Measurements from ENCODE around the gene ANKRD23.
A peak's percentile ranks its signal among the peaks of the same experiment; 100 is the strongest.

The ANKRD23 gene

GRCh38 chr2:96815326-96816126 is 28.3 kb downstream of the ANKRD23 start:
- Histone ChIP-seq H3K27ac (peak overlapping the region; percentile 71), H3K4me2 (peak overlapping the region; percentile 87), H3K36me3 (ENCODE audit: insufficient read depth) (no peaks in the 10 kb centered on the region), H3K27me3 (ENCODE audit: insufficient read depth, low read depth) (no peaks in the 10 kb centered on the region), H3K79me2 (ENCODE audit: insufficient read depth, low read depth) (peaks cover 36% of the 10 kb centered on the region), H4K20me1 (ENCODE audit: insufficient read depth) (no peaks in the 10 kb centered on the region), H3K9ac (peak overlapping the region; percentile 57; the same call in 1 of the 2 replicates), H3K4me3 (IDR thresholded peaks at IDR 0.05; ENCODE audit: insufficient read depth, low read depth, low read length) (peak overlapping the region; percentile 84), H3K4me1 (ENCODE audit: low read depth, poor library complexity, severe bottlenecking) (peaks cover 22% of the 10 kb centered on the region), H2AFZ (ENCODE audit: low read depth) (peak overlapping the region; percentile 83)
- TF ChIP-seq, protein P1, sequence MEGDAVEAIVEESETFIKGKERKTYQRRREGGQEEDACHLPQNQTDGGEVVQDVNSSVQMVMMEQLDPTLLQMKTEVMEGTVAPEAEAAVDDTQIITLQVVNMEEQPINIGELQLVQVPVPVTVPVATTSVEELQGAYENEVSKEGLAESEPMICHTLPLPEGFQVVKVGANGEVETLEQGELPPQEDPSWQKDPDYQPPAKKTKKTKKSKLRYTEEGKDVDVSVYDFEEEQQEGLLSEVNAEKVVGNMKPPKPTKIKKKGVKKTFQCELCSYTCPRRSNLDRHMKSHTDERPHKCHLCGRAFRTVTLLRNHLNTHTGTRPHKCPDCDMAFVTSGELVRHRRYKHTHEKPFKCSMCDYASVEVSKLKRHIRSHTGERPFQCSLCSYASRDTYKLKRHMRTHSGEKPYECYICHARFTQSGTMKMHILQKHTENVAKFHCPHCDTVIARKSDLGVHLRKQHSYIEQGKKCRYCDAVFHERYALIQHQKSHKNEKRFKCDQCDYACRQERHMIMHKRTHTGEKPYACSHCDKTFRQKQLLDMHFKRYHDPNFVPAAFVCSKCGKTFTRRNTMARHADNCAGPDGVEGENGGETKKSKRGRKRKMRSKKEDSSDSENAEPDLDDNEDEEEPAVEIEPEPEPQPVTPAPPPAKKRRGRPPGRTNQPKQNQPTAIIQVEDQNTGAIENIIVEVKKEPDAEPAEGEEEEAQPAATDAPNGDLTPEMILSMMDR (conservative IDR thresholded peaks at IDR 0.05; ENCODE audit: low read depth, low read length) = no peak

- H3K9ac ChIP-seq = no peak overlapping the region
- H3K79me2 ChIP-seq (ENCODE audit: insufficient read depth, low read depth) = peaks cover 17% of the 10 kb centered on the region
- peaks cover 14% of the 10 kb centered on the region for H3K4me1 ChIP-seq (ENCODE audit: low read depth, poor library complexity, severe bottlenecking)
- TF ChIP-seq, protein P1 (conservative IDR thresholded peaks at IDR 0.05; ENCODE audit: low read depth, low read length) = no peak
- H3K4me3 ChIP-seq (IDR thresholded peaks at IDR 0.05; ENCODE audit: insufficient read depth, low read depth, low read length) = no peak overlapping the region
- H3K36me3 ChIP-seq (ENCODE audit: insufficient read depth) = no peaks in the 10 kb centered on the region
- no peak overlapping the region for H2AFZ ChIP-seq (ENCODE audit: low read depth)
- H3K4me2 ChIP-seq = no peak overlapping the region
- H4K20me1 ChIP-seq (ENCODE audit: insufficient read depth) = no peaks in the 10 kb centered on the region
- H3K27ac ChIP-seq = no peak overlapping the region
- H3K27me3 ChIP-seq (ENCODE audit: insufficient read depth, low read depth) = no peaks in the 10 kb centered on the region
Observed at GRCh38 chr2:96813656-96814055, 30.2 kb downstream of the ANKRD23 start.

DNA sequence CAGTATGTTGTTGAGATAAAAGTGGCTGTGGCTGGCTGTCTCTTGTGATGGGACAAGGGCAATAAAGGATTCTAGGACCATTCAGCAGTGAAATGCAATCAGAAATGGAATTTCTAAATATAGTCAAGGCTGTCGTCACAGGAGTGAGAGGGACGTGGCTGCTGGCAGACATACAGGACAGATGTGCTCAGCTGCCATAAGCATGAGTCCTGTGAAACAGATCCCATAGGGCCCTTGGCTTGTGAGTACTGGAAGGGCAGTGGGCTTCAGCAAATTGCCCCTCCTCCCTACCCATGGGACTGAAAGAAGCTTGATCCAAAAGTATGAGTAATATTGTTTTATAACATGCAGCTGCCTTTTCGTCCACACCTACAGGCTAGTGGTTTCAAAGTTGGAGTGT is 31.9 kb downstream of the ANKRD23 start:
- H4K20me1 ChIP-seq (ENCODE audit: insufficient read depth) = no peaks in the 10 kb centered on the region
- no peak overlapping the region for H3K27ac ChIP-seq
- H3K79me2 ChIP-seq (ENCODE audit: insufficient read depth, low read depth) = no peaks in the 10 kb centered on the region
- no peak overlapping the region for H2AFZ ChIP-seq (ENCODE audit: low read depth)
- H3K27me3 ChIP-seq (ENCODE audit: insufficient read depth, low read depth) = no peaks in the 10 kb centered on the region
- no peak overlapping the region for H3K4me3 ChIP-seq (IDR thresholded peaks at IDR 0.05; ENCODE audit: insufficient read depth, low read depth, low read length)
- no peak overlapping the region for H3K9ac ChIP-seq
- H3K36me3 ChIP-seq (ENCODE audit: insufficient read depth) = no peaks in the 10 kb centered on the region
- TF ChIP-seq, protein P1 (conservative IDR thresholded peaks at IDR 0.05; ENCODE audit: low read depth, low read length) = no peak
- no peaks in the 10 kb centered on the region for H3K4me1 ChIP-seq (ENCODE audit: low read depth, poor library complexity, severe bottlenecking)
- no peak overlapping the region for H3K4me2 ChIP-seq

- H3K27ac ChIP-seq = no peak overlapping the region
- H3K27me3 ChIP-seq (ENCODE audit: insufficient read depth, low read depth) = no peaks in the 10 kb centered on the region
- no peak overlapping the region for H3K4me2 ChIP-seq
- no peak overlapping the region for H3K4me3 ChIP-seq (IDR thresholded peaks at IDR 0.05; ENCODE audit: insufficient read depth, low read depth, low read length)
- no peak overlapping the region for H2AFZ ChIP-seq (ENCODE audit: low read depth)
- H4K20me1 ChIP-seq (ENCODE audit: insufficient read depth) = no peaks in the 10 kb centered on the region
- no peaks in the 10 kb centered on the region for H3K4me1 ChIP-seq (ENCODE audit: low read depth, poor library complexity, severe bottlenecking)
- no peaks in the 10 kb centered on the region for H3K79me2 ChIP-seq (ENCODE audit: insufficient read depth, low read depth)
- TF ChIP-seq, protein P1 (conservative IDR thresholded peaks at IDR 0.05; ENCODE audit: low read depth, low read length) = no peak
- no peaks in the 10 kb centered on the region for H3K36me3 ChIP-seq (ENCODE audit: insufficient read depth)
- no peak overlapping the region for H3K9ac ChIP-seq
Observed at GRCh38 chr2:96810783-96811192, 33.0 kb downstream of the ANKRD23 start.

All from KMS-11 (cell line).